IMR-90 (cell line): Measurements from ENCODE around the gene NPAS3. TPM values are rescaled to one million over a fixed set of nuclear protein-coding genes. Genes with fewer than 3 reads are reported as not detected.

Source experiments
- ATAC-seq: fragments of 200-7000 bp; cut with Tn5 transposase; 2 replicates; pipeline ENCODE4 v1.9.1; 2020; ENCODE audit warnings: low read depth, mild to moderate bottlenecking, moderate library complexity
- BruUV-seq: library from RNA; stranded (reverse); fragments of 400-500 nt; replicated peaks from 2 replicates; lab custom pipeline; 2021; lab: Mats Ljungman, UMichigan
- CTCF ChIA-PET: fragments of 300-600 bp; formaldehyde crosslinking; extraction: SDS; loops from one replicate; lab custom pipeline; 2021; ENCODE audit warnings: antibody characterized with exemption; lab: Yijun Ruan, JAX
- POLR2A ChIA-PET: fragments of 300-600 bp; sonication (Branson Sonifier 250); formaldehyde crosslinking; loops from one replicate; lab custom pipeline; 2022; ENCODE audit warnings: antibody characterized with exemption; ENCODE audit not compliant: unreplicated experiment; lab: Charles Lee
- DNase-seq: peaks from one replicate; pipeline ENCODE4 v3.0.0; 2013
- H2AFZ ChIP-seq: replicated peaks from 2 replicates; pipeline ENCODE3; 2013; ENCODE audit warnings: low read length, mild to moderate bottlenecking; ENCODE audit not compliant: poor library complexity
- H2AK5ac ChIP-seq: 2 replicates; pipeline ENCODE4 v1.6.1; 2013; ENCODE audit warnings: low read depth, low read length, inconsistent platforms
- H2AK9ac ChIP-seq: replicated peaks from 2 replicates; pipeline ENCODE3; 2013; ENCODE audit warnings: mild to moderate bottlenecking, low read depth, low read length, moderate library complexity; ENCODE audit not compliant: poor library complexity
- H2BK120ac ChIP-seq: 2 replicates; pipeline ENCODE4 v1.6.1; 2013; ENCODE audit warnings: low read depth, low read length, inconsistent platforms
- H2BK15ac ChIP-seq: 3 replicates; pipeline ENCODE4 v1.6.1; 2013; ENCODE audit warnings: low read depth, low read length, inconsistent platforms
- H2BK20ac ChIP-seq: 2 replicates; pipeline ENCODE4 v1.6.1; 2013; ENCODE audit warnings: low read depth, mild to moderate bottlenecking, inconsistent platforms, low read length, moderate library complexity
- H2BK5ac ChIP-seq: 2 replicates; pipeline ENCODE4 v1.6.1; 2013; ENCODE audit warnings: mild to moderate bottlenecking, low read depth, low read length, inconsistent platforms; ENCODE audit not compliant: poor library complexity, severe bottlenecking
- H3K14ac ChIP-seq: replicated peaks from 2 replicates; pipeline ENCODE4 v1.6.1; 2013; ENCODE audit warnings: low read depth, low read length, inconsistent platforms
- H3K18ac ChIP-seq: 2 replicates; pipeline ENCODE4 v1.6.1; 2013; ENCODE audit warnings: low read depth, low read length, control low read depth
- H3K23ac ChIP-seq: 2 replicates; pipeline ENCODE4 v1.6.1; 2013; ENCODE audit warnings: low read depth, low read length, inconsistent platforms
- H3K27ac ChIP-seq: 2 replicates; pipeline ENCODE4 v1.5.1; 2013; ENCODE audit warnings: mild to moderate bottlenecking, control low read depth, low read length; ENCODE audit not compliant: insufficient read depth
- H3K27me3 ChIP-seq: 2 replicates; pipeline ENCODE4 v1.6.1; 2013; ENCODE audit warnings: low read length; ENCODE audit not compliant: control insufficient read depth, insufficient read depth
- H3K36me3 ChIP-seq: 2 replicates; pipeline ENCODE4 v1.6.1; 2013; ENCODE audit warnings: low read length, mixed read lengths; ENCODE audit not compliant: control insufficient read depth, insufficient read depth
- H3K4ac ChIP-seq: 2 replicates; pipeline ENCODE4 v1.6.1; 2013; ENCODE audit warnings: low read depth, low read length, inconsistent platforms
- H3K4me1 ChIP-seq: 2 replicates; pipeline ENCODE4 v1.6.1; 2013; ENCODE audit warnings: low read length, mixed read lengths; ENCODE audit not compliant: control insufficient read depth, insufficient read depth
- H3K4me2 ChIP-seq: 2 replicates; pipeline ENCODE4 v1.6.1; 2013; ENCODE audit warnings: low read depth, mild to moderate bottlenecking, control low read depth, low read length, moderate library complexity
- H3K4me3 ChIP-seq: 2 replicates; pipeline ENCODE4 v1.5.1; 2013; ENCODE audit warnings: low read depth, mild to moderate bottlenecking, control low read depth, low read length, moderate library complexity; ENCODE audit not compliant: insufficient read depth
- H3K56ac ChIP-seq: 2 replicates; pipeline ENCODE4 v1.6.1; 2013; ENCODE audit warnings: low read length, inconsistent platforms; ENCODE audit not compliant: insufficient read depth; ENCODE audit errors: extremely low read depth
- H3K79me1 ChIP-seq, 2 experiments: 2 replicates each; pipeline ENCODE4 v1.6.1; 2013; ENCODE audit warnings: low read length in 2 of 2, inconsistent platforms in 1 of 2, low read depth in 1 of 2
- H3K9ac ChIP-seq: 2 replicates; pipeline ENCODE4 v1.6.1; 2013; ENCODE audit warnings: low read depth, low read length, control low read depth
- H3K9me1 ChIP-seq: 2 replicates; pipeline ENCODE4 v1.6.1; 2013; ENCODE audit warnings: low read length, inconsistent platforms; ENCODE audit not compliant: insufficient read depth
- H3K9me3 ChIP-seq: 2 replicates; pipeline ENCODE4 v1.6.1; 2013; ENCODE audit warnings: low read length; ENCODE audit not compliant: control insufficient read depth, insufficient read depth
- H4K20me1 ChIP-seq: 2 replicates; pipeline ENCODE4 v1.6.1; 2013; ENCODE audit warnings: low read length, inconsistent platforms; ENCODE audit not compliant: insufficient read depth
- H4K5ac ChIP-seq: 2 replicates; pipeline ENCODE4 v1.6.1; 2013; ENCODE audit warnings: mild to moderate bottlenecking, low read depth, low read length, control low read depth
- H4K8ac ChIP-seq, 2 experiments: 2 replicates each; pipeline ENCODE4 v1.6.1; 2013; ENCODE audit warnings: low read depth in 2 of 2, low read length in 2 of 2, control low read depth in 1 of 2, inconsistent platforms in 1 of 2
- H4K91ac ChIP-seq: 2 replicates; pipeline ENCODE4 v1.6.1; 2013; ENCODE audit warnings: low read depth, low read length, inconsistent platforms; ENCODE audit not compliant: insufficient read depth
- ELK1 ChIP-seq: fragments of 150-350 bp; IDR thresholded peaks from 2 replicates; pipeline ENCODE4 v1.6.1; 2016; ENCODE audit warnings: low read depth, mild to moderate bottlenecking, low read length, moderate library complexity, borderline replicate concordance
- WGBS, 2 experiments: methylation state at CpG; one replicate each; pipeline versions ENCODE4 v1.1.5 to v1.1.7; 2013; ENCODE audit warnings: missing lambda C conversion rate in 2 of 2; ENCODE audit not compliant: insufficient read length in 1 of 2; ENCODE audit errors: extremely low coverage in 2 of 2; 5-methylcytosine and 5-hydroxymethylcytosine counted together
- dilution Hi-C: fragments of 300-500 bp; cut with HindIII; formaldehyde crosslinking; loops from one replicate; pipeline ENCODE4 v1.14.3; 2018; ENCODE audit warnings: low sequenced_read_pairs; ENCODE audit not compliant: unreplicated experiment
- in situ Hi-C: fragments of 300-500 bp; cut with MboI; formaldehyde crosslinking; loops from 3 replicates; pipeline ENCODE4 v1.14.3; 2019; ENCODE audit warnings: low sequenced_read_pairs, inconsistent platforms, mixed read lengths
- intact Hi-C: fragments of 100-400 bp; cut with micrococcal nuclease; formaldehyde crosslinking; loops from 2 replicates; pipeline ENCODE4 v1.10.0; 2022
- polyA plus RNA-seq, 3 experiments: library from polyadenylated mRNA; depleted of rRNA; stranded (reverse); fragments of >200 nt; gene quantifications; 2 replicates each; pipeline ENCODE4 v1.2.3, GENCODE V29; 2012; ENCODE audit warnings: low replicate concordance in 1 of 3
- total RNA-seq: library from RNA; depleted of rRNA; stranded (reverse); fragments of >200 nt; gene quantifications from 2 replicates; pipeline ENCODE4 v1.2.3, GENCODE V29; 2012

Gene NPAS3
- total and polyA plus RNA-seq, 2 of the 4 experiments (the other 2 are of a cell fraction), result not detected

DNA sequence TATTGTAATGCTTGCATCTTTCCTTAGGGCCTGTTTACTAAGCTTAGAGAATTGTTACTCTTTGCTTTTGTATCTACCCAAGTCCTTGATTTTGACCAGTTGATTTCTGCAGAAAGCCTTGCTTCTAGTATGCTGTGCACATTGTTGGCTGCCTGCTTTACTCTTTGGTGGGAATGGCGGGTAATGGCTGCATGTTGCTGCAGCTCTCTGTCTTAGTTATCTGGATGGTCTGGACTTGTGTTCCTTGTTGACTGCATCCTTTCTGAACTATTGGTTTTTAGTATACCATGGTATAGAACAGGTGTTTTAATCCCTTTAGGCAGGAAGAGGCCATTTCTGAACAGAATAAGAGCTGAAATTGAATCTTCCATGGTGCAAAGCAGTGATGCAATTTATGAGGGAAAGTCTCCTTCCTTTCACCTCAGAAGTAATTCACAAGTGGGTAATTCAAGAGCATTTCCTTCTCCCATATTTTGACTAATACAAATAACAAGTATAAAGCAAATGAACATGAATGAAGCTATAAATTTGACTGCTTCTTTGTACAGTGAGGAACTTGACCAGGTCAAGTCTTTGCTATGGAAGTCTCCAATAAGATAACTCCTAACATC is 466.4 kb downstream of the NPAS3 start:
- H2BK20ac ChIP-seq, result no peak overlapping the region
- H2BK120ac ChIP-seq, result no peak overlapping the region
- H3K9me1 ChIP-seq, result no peaks in the 10 kb centered on the region
- no peak overlapping the region for H4K91ac ChIP-seq
- H2AFZ ChIP-seq, result no peak overlapping the region
- H4K20me1 ChIP-seq, result no peaks in the 10 kb centered on the region
- no peak overlapping the region for H4K8ac ChIP-seq
- H2BK5ac ChIP-seq, result no peak overlapping the region
- H3K14ac ChIP-seq, result no peak overlapping the region
- WGBS, 2 experiments, result no CpG with 5 or more reads among the region's 1 CpG
- intact Hi-C loops, result no loop called here
- H2AK9ac ChIP-seq, result no peak overlapping the region
- no peaks in the 10 kb centered on the region for H3K36me3 ChIP-seq
- CTCF ChIA-PET, result no interaction called here
- no TSS peak for BruUV-seq
- H2BK15ac ChIP-seq, result no peak overlapping the region
- no peak overlapping the region for H2AK5ac ChIP-seq
- ATAC-seq, result no peak
- H3K9me3 ChIP-seq, result no peaks in the 10 kb centered on the region
- DNase-seq, result no peak
- H4K5ac ChIP-seq, result no peak overlapping the region
- no peak overlapping the region for H3K23ac ChIP-seq
- no peak overlapping the region for H3K9ac ChIP-seq
- POLR2A ChIA-PET, result no interaction called here
- H3K56ac ChIP-seq, result no peak overlapping the region
- H3K4me2 ChIP-seq, result no peak overlapping the region
- TF ChIP-seq ELK1, result no peak
- H3K18ac ChIP-seq, result no peak overlapping the region
- no peaks in the 10 kb centered on the region for H3K27me3 ChIP-seq
- no peak overlapping the region for H3K4me3 ChIP-seq
- in situ Hi-C loops, result no loop called here
- dilution Hi-C loops, result no loop called here
- no peaks in the 10 kb centered on the region for H3K79me1 ChIP-seq
- no peaks in the 10 kb centered on the region for H3K4me1 ChIP-seq
- H3K4ac ChIP-seq, result no peak overlapping the region
- no peak overlapping the region for H3K27ac ChIP-seq
